Fibroblast of mammary gland (primary cell): Measurements from ENCODE around the gene FAM24A.
A peak's percentile ranks its signal among the peaks of the same experiment; 100 is the strongest.

ENCODE experiments used
- DNase-seq: peaks from one replicate; pipeline ENCODE4 v3.0.0-alpha.2; 2010; ENCODE audit warnings: low read depth
- H3K4me3 ChIP-seq: 2 replicates; pipeline ENCODE4 v1.5.1; 2011; ENCODE audit warnings: low read depth, mild to moderate bottlenecking, low read length, moderate library complexity; ENCODE audit not compliant: control insufficient read depth
- TF ChIP-seq, protein P1 (sequence below): conservative IDR thresholded peaks from 2 replicates; pipeline ENCODE4 v1.5.1; 2011; ENCODE audit warnings: low read depth, low read length, inconsistent platforms; ENCODE audit not compliant: control insufficient read depth, insufficient read depth

Gene FAM24A

GRCh38 chr10:122939133-122939855 is 28.9 kb downstream of the FAM24A start:
- no peak for DNase-seq
- no peak overlapping the region for H3K4me3 ChIP-seq
- TF ChIP-seq, protein P1, sequence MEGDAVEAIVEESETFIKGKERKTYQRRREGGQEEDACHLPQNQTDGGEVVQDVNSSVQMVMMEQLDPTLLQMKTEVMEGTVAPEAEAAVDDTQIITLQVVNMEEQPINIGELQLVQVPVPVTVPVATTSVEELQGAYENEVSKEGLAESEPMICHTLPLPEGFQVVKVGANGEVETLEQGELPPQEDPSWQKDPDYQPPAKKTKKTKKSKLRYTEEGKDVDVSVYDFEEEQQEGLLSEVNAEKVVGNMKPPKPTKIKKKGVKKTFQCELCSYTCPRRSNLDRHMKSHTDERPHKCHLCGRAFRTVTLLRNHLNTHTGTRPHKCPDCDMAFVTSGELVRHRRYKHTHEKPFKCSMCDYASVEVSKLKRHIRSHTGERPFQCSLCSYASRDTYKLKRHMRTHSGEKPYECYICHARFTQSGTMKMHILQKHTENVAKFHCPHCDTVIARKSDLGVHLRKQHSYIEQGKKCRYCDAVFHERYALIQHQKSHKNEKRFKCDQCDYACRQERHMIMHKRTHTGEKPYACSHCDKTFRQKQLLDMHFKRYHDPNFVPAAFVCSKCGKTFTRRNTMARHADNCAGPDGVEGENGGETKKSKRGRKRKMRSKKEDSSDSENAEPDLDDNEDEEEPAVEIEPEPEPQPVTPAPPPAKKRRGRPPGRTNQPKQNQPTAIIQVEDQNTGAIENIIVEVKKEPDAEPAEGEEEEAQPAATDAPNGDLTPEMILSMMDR = no peak

DNA sequence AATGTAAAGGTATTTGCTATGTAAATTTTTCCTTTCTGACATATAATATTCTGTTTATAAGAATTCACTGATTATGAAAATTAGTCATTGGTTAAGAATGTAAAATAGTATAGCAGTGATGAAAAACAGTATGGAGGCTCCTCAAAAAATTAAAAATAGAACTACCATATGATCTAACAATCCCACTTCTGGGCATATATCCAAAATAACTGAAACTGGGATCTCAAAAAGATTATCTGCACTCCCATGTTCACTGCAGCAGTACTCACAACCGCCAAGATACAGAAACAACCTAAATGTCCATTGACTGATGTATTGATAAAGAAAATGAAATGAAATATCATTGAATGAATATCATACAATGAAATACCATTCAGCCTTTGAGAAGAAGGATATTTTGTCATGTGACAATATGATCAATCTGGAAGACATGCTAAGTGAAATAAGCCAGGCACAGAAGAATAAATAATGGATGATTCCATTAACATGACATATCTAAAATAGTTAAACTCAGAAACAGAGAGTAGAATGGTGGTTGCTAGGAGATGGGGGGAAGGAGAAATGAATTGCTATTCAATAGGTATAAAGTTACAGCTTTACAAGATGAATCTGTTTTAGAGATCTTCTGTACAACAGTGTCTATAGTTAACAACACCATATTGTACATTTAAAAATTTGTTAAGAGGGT is 29.6 kb downstream of the FAM24A start:
- H3K4me3 ChIP-seq = no peak overlapping the region
- TF ChIP-seq, protein P1 = no peak
- DNase-seq = peak; percentile 56

DNA sequence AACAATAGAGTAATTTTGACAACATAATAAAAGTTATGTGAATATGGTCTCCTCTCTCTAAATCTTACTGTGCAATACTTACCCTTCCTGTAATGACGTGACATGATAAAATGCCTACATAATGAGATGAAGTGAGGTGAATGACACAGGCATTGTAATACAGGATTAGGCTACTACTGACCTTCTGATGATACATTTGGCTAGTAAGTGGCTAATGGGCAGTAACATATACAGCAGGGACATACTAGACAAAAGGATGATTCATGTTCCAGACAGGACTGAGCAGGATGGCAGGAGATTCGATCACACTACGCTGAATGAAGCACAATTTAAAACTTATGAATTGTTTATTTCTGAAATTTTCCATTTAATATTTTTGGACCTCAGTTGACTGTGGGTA is 38.9 kb downstream of the FAM24A start:
- no peak overlapping the region for H3K4me3 ChIP-seq
- TF ChIP-seq, protein P1 = no peak
- no peak for DNase-seq

DNA sequence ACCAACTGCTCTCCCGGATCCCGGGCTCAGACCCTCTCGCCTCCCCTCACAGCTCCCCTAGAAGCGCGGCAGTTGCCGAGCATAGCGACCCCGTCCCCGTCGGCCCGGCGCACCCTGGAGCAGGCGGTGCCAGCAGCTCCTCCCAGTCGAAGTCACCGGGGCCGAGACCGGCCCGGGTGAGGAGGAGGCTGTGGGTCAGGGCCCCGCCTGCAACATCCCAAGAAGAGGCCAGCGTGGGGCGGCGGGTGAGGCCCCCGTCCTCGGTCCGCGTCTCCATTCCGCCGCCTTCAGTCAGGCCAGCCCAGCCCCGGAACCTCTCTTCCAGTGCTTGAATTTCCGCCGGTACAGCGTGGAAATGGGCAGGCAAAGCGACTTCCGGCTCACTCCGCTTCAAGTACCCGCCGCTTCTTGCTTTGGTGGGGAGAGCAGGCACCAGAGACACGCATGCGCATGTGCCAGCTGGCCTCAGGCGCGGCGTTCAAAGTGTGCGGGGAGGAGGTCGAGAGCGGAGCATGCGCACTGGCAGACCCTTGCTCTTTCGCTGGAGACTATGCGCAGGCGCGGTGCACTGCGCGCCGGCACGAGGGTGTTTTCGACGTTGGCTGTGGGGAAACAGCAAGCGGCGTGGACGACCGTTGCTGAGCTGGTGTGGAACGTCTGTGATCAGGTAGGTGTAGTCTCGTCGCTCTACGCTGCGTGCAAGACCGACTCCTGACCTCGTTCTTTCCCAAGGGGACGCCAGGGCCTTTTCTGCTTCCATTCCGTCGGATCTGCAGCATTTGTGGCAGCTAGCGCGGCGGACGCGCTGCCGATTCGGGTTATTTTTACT is 43.7 kb downstream of the FAM24A start, which contains the start of gene C10orf88:
Gene C10orf88 (minus strand): TSS at position 326 of the 829 bp plus-strand sequence. CDS start 49 bp downstream, at position 277.
- peak within 1 kb of the TSS; percentile 79 for H3K4me3 ChIP-seq
- peak; percentile 98 for DNase-seq
- TF ChIP-seq, protein P1 = no peak

DNA sequence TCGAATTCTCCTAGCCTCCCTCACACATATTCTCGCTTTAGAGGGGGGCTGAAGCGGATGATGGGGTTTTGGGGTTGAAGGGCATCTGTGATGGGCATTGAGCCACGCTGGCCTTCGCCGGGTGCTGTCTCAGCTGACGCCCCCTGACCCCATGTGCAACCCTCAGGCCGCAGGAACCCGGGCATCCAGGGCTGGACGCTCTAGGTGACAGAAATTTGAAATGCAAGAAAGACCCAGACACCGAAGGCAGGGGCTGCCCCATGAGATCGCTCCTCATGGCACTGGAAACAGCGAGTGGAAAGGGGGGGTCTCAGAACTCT is 44.3 kb downstream of the FAM24A start:
- H3K4me3 ChIP-seq = no peak overlapping the region
- TF ChIP-seq, protein P1 = no peak
- no peak for DNase-seq

GRCh38 chr10:122955892-122956291 is 45.5 kb downstream of the FAM24A start:
- DNase-seq = no peak
- TF ChIP-seq, protein P1 = no peak
- no peak overlapping the region for H3K4me3 ChIP-seq
